T-cell (primary cell): ENCODE results near the gene HDAC5. TPM values are rescaled to one million over a fixed set of nuclear protein-coding genes. Genes with fewer than 3 reads are reported as not detected.

Experiments used
- ATAC-seq, 4 experiments: fragments of 200-7000 bp in 3 of 4; fragments of 150-1000 bp in 1 of 4; cut with Tn5 transposase; replicated peaks in 1 of 4; 1 replicate in 3 of 4; 2 replicates in 1 of 4; pipeline ENCODE4 v1.10.0; 2021; ENCODE audit warnings: moderate library complexity in 3 of 4, mild to moderate bottlenecking in 2 of 4, moderate number of reproducible peaks in 1 of 4
- CTCF ChIA-PET, 2 donors: fragments of 300-600 bp; sonication (Branson Sonifier 250); formaldehyde crosslinking; loops; one replicate each; lab custom pipeline; 2022; ENCODE audit warnings: antibody characterized with exemption in 2 of 2; lab: Charles Lee
- POLR2A ChIA-PET, 2 donors: fragments of 300-600 bp; sonication (Branson Sonifier 250); formaldehyde crosslinking; loops; one replicate each; lab custom pipeline; 2022; ENCODE audit warnings: antibody characterized with exemption in 2 of 2; lab: Charles Lee
- DNase-seq, 35 experiments: peaks; one replicate each; pipeline versions ENCODE4 v3.0.0 to v3.0.0-alpha.2; 2013 to 2023
- H3K27ac ChIP-seq: one replicate; pipeline ENCODE4 v1.5.1; 2013; ENCODE audit warnings: low read length
- H3K27me3 ChIP-seq, 2 experiments: replicated peaks in 1 of 2; 1 replicate in 1 of 2; 2 replicates in 1 of 2; pipeline versions ENCODE4 v1.6.1 to v1.7.0; 2013; ENCODE audit warnings: low read length in 1 of 2, mixed read lengths in 1 of 2; ENCODE audit not compliant: control insufficient read depth in 2 of 2, insufficient read depth in 2 of 2; ENCODE audit errors: extremely low read depth in 1 of 2
- H3K36me3 ChIP-seq, 2 donors: 1 replicate in 1 of 2; 2 replicates in 1 of 2; pipeline versions ENCODE4 v1.6.1 to v1.7.0; 2013; ENCODE audit warnings: low read length in 1 of 2; ENCODE audit not compliant: control insufficient read depth in 2 of 2, insufficient read depth in 1 of 2; ENCODE audit errors: extremely low read depth in 1 of 2
- H3K4me1 ChIP-seq, 2 experiments: 1 replicate in 1 of 2; 2 replicates in 1 of 2; pipeline versions ENCODE4 v1.6.1 to v1.7.0; 2013; ENCODE audit warnings: low read length in 2 of 2, mixed read lengths in 1 of 2; ENCODE audit not compliant: insufficient read depth in 2 of 2, control insufficient read depth in 1 of 2; ENCODE audit errors: extremely low read depth in 1 of 2
- H3K4me3 ChIP-seq, 2 donors: 1 replicate in 1 of 2; 2 replicates in 1 of 2; pipeline versions ENCODE4 v1.5.1 to v1.7.0; 2013; ENCODE audit warnings: mild to moderate bottlenecking in 2 of 2, low read length in 1 of 2, moderate library complexity in 1 of 2; ENCODE audit not compliant: control insufficient read depth in 1 of 2; ENCODE audit errors: extremely low read depth in 1 of 2
- H3K9me3 ChIP-seq: 2 replicates; pipeline ENCODE4 v1.7.0; 2013
- H3K27ac Mint-ChIP-seq, 2 donors: one replicate each; pipeline ENCODE4 v1.8.0; 2020 to 2021; ENCODE audit warnings: mild to moderate bottlenecking in 2 of 2, mixed read lengths in 2 of 2
- H3K27me3 Mint-ChIP-seq, 2 donors: one replicate each; pipeline ENCODE4 v1.8.0; 2021 to 2022; ENCODE audit warnings: mixed read lengths in 2 of 2
- H3K36me3 Mint-ChIP-seq: one replicate; pipeline ENCODE4 v1.8.0; 2021; ENCODE audit warnings: mixed read lengths
- H3K4me1 Mint-ChIP-seq, 3 donors: one replicate each; pipeline ENCODE4 v1.8.0; 2020 to 2022; ENCODE audit warnings: mixed read lengths in 3 of 3, mild to moderate bottlenecking in 1 of 3
- H3K4me3 Mint-ChIP-seq, 3 donors: one replicate each; pipeline ENCODE4 v1.8.0; 2020 to 2022; ENCODE audit warnings: mild to moderate bottlenecking in 3 of 3, mixed read lengths in 3 of 3, moderate library complexity in 3 of 3
- H3K9me3 Mint-ChIP-seq, 3 donors: one replicate each; pipeline ENCODE4 v1.8.0; 2020 to 2022; ENCODE audit warnings: mixed read lengths in 3 of 3
- WGBS: methylation state at CpG from one replicate; pipeline ENCODE4 v1.1.5; 2013; ENCODE audit warnings: missing lambda C conversion rate; ENCODE audit not compliant: insufficient coverage; 5-methylcytosine and 5-hydroxymethylcytosine counted together
- total RNA-seq, 35 experiments: library from RNA in 6 of 35; stranded (reverse) in 6 of 35; fragments of 120-200 nt in 1 of 35; gene quantifications; one replicate each; pipeline versions ENCODE4 v1.2.1 to v1.2.4 and lab custom pipeline; 2013 to 2026

HDAC5 gene
- total RNA-seq, 5 donors from 2014 or later (not counting 1 experiment from before 2014, with no cell fraction given): 68.6 to 81.4 (median 72.8) TPM

GRCh38 chr17:44119798-44120197 lies 3.6 kb downstream of the HDAC5 start:
- Histone ChIP-seq H3K27me3 (peaks cover 0 to 3% of the 10 kb centered on the region in 2 experiments), H3K36me3 (peaks cover 4 to 11% of the 10 kb centered on the region in 2 donors), H3K4me3 (no peak overlapping the region), H3K27ac (no peak overlapping the region), H3K4me1 (peaks cover 16 to 51% of the 10 kb centered on the region in 2 experiments), H3K9me3 (no peaks in the 10 kb centered on the region)
- DNase-seq (no peak), ATAC-seq (no peak)
- no peak overlapping the region for H3K27ac Mint-ChIP-seq
- no peaks in the 10 kb centered on the region for H3K9me3 Mint-ChIP-seq
- WGBS: no CpG with 5 or more reads among the region's 2 CpGs
- CTCF ChIA-PET: no interaction called here
- H3K4me3 Mint-ChIP-seq: no peak overlapping the region
- peaks cover 9% of the 10 kb centered on the region for H3K36me3 Mint-ChIP-seq
- H3K4me1 Mint-ChIP-seq: peaks cover 61 to 70% (median 70%) of the 10 kb centered on the region in 3 donors
- no peaks in the 10 kb centered on the region for H3K27me3 Mint-ChIP-seq
- POLR2A ChIA-PET: no interaction called here

GRCh38 chr17:44119062-44119461 lies 4.4 kb downstream of the HDAC5 start:
- Mint-ChIP-seq H3K27ac (no peak overlapping the region), H3K9me3 (no peaks in the 10 kb centered on the region), H3K27me3 (no peaks in the 10 kb centered on the region), H3K36me3 (peaks cover 9% of the 10 kb centered on the region), H3K4me1 (peaks cover 58 to 69% (median 66%) of the 10 kb centered on the region in 3 donors), H3K4me3 (no peak overlapping the region)
- Histone ChIP-seq H3K27ac (no peak overlapping the region), H3K4me3 (no peak overlapping the region), H3K9me3 (no peaks in the 10 kb centered on the region), H3K27me3 (peaks cover 0 to 3% of the 10 kb centered on the region in 2 experiments), H3K36me3 (peaks cover 4 to 18% of the 10 kb centered on the region in 2 donors), H3K4me1 (peaks cover 16 to 44% of the 10 kb centered on the region in 2 experiments)
- no peak for DNase-seq
- POLR2A ChIA-PET: no interaction called here
- no peak for ATAC-seq
- CTCF ChIA-PET: interaction anchor here (0.5 to 0.6 kb wide), 2 partner anchors 22 to 29 kb away, joined by 3 read pairs; no protein-coding TSS in a partner anchor
- WGBS: 71% methylated on average over 4 of the region's 5 CpGs

DNA sequence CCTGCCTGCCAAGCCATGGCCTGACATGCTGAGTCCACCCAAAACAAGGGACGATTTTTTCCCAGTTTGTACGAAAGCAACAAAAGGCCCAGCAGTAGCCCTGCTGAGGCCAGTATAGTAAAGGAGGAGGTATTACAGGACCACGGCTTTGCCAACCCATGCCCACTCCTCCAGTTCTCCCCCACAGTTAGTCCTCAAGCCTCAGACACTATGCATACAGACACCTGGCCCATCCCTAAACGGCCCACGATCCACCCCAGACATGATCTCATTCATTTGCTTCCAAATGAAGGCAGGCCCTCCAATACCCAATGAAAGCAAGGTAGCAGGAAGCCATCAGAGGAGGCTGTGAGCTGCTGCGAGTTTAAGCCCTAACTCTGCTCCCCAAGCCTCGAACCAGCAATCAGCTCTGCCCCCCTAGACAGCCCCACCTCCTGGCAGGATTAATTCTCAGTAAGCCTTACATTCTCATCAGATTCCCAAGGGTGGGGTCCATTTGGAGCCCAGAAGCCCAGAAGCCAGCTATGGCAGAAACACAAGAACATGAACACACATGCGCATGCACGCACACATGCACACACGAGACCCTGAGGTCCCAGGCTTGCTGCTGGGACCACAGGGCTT lies 4.9 kb downstream of the HDAC5 start:
- CTCF ChIA-PET: interaction anchor here (0.5 to 1.2 kb wide), 3 partner anchors 17 to 30 kb away, joined by 3 read pairs; no protein-coding TSS in a partner anchor

GRCh38 chr17:44117351-44117750 lies 6.1 kb downstream of the HDAC5 start:
- DNase-seq (no peak), ATAC-seq (no peak)
- ChIA-PET CTCF (interaction anchor here in 1 of 2 donors (1.4 kb wide), 1 partner anchor 52 kb away, joined by 4 read pairs; no protein-coding TSS in a partner anchor), POLR2A (interaction anchor here in 1 of 2 donors (0.6 to 0.9 kb wide), 2 partner anchors 9 to 11 kb away, joined by 3 to 8 read pairs; no protein-coding TSS in a partner anchor)
- Mint-ChIP-seq H3K9me3 (no peaks in the 10 kb centered on the region), H3K36me3 (peaks cover 9% of the 10 kb centered on the region), H3K4me1 (peaks cover 59 to 78% (median 73%) of the 10 kb centered on the region in 3 donors), H3K27me3 (no peaks in the 10 kb centered on the region), H3K27ac (no peak overlapping the region), H3K4me3 (no peak overlapping the region)
- Histone ChIP-seq H3K27ac (no peak overlapping the region), H3K36me3 (peaks cover 4 to 24% of the 10 kb centered on the region in 2 donors), H3K9me3 (no peaks in the 10 kb centered on the region), H3K27me3 (peaks cover 0 to 3% of the 10 kb centered on the region in 2 experiments), H3K4me1 (peaks cover 9 to 44% of the 10 kb centered on the region in 2 experiments), H3K4me3 (no peak overlapping the region)
- WGBS: 89% methylated on average over 9 of the region's 18 CpGs

More for the DNA sequence above, 4.9 kb downstream of the HDAC5 start:
- DNase-seq (no peak), ATAC-seq (no peak)
- H3K4me1 ChIP-seq: peaks cover 12 to 41% of the 10 kb centered on the region in 2 experiments
- H3K9me3 Mint-ChIP-seq: no peaks in the 10 kb centered on the region
- peaks cover 4 to 23% of the 10 kb centered on the region in 2 donors for H3K36me3 ChIP-seq
- no peaks in the 10 kb centered on the region for H3K9me3 ChIP-seq
- H3K27me3 ChIP-seq: peaks cover 0 to 3% of the 10 kb centered on the region in 2 experiments
- no peaks in the 10 kb centered on the region for H3K27me3 Mint-ChIP-seq
- H3K27ac Mint-ChIP-seq: no peak overlapping the region
- H3K4me3 ChIP-seq: no peak overlapping the region
- peaks cover 57 to 69% (median 67%) of the 10 kb centered on the region in 3 donors for H3K4me1 Mint-ChIP-seq
- peaks cover 9% of the 10 kb centered on the region for H3K36me3 Mint-ChIP-seq
- H3K27ac ChIP-seq: no peak overlapping the region
- no peak overlapping the region for H3K4me3 Mint-ChIP-seq
- 74% methylated on average over 7 of the region's 10 CpGs for WGBS
- POLR2A ChIA-PET: no interaction called here

DNA sequence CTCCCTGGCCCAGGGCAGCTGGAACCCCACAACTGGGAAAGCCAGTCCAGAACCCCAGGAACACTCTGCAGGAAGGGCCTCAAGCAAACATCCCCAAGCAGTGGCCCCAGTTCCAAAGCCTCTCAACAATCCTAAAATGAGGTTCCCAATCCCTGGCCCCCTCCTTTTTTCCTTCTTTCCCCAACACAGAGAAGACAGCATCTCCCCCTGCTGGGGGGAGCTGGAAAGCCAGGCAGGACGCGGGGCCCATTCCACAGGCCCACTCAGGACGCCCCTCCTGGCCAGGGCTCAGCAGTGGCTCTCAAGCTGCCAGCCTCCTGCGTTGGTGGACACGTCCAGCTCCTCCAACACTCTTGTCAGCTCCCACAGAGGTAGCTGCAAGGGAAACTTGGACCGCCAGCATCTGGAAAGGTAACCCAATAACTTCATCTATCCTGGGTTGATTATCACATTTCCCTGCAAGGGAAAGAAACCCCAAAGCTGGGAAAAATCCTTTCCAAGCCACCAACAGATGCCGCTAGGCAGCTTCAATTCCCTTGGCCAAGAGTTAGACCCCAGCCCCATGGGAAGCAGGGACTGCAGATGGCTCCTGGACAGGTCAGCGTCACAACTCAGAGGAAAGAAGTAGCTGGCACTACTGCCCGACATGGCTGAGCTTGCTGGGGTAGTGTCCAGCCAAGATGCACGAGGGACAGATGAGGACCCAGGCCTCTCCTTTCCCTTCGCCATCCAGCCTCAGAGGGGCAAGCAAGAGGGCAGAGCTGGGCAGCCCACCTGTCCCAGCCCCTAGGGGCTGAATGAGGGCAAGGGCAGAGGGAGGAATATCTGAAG lies 7.6 kb downstream of the HDAC5 start:
- Mint-ChIP-seq H3K4me1 (peaks cover 64 to 79% (median 67%) of the 10 kb centered on the region in 3 donors), H3K4me3 (no peak overlapping the region), H3K27ac (no peak overlapping the region), H3K9me3 (no peaks in the 10 kb centered on the region), H3K36me3 (peaks cover 9% of the 10 kb centered on the region), H3K27me3 (no peaks in the 10 kb centered on the region)
- peak in 2 of 35 experiments; percentile 17 to 28 for DNase-seq
- peaks cover 6 to 48% of the 10 kb centered on the region in 2 experiments for H3K4me1 ChIP-seq
- ChIA-PET CTCF (no interaction called here), POLR2A (interaction anchor here in 1 of 2 donors (0.5 kb wide), 1 partner anchor 207 kb away, joined by 3 read pairs; no protein-coding TSS in a partner anchor)
- no peak overlapping the region for H3K4me3 ChIP-seq
- peaks cover 4 to 24% of the 10 kb centered on the region in 2 donors for H3K36me3 ChIP-seq
- no peaks in the 10 kb centered on the region for H3K9me3 ChIP-seq
- no peak overlapping the region for H3K27ac ChIP-seq
- 69% methylated on average over 7 of the region's 11 CpGs for WGBS
- ATAC-seq: no peak
- peaks cover 0 to 3% of the 10 kb centered on the region in 2 experiments for H3K27me3 ChIP-seq
